Neural cell (in vitro differentiated cells): ENCODE data around the gene LEPR. TPM values are rescaled to one million over a fixed set of nuclear protein-coding genes. Genes with fewer than 3 reads are reported as not detected.

Source experiments
- H2AFZ ChIP-seq: fragments of 200-600, 300-800 bp; sonication (generic), shearing (Covaris generic); 2 replicates; pipeline ENCODE4 v1.6.0; 2014; ENCODE audit warnings: low read depth, mild to moderate bottlenecking, antibody characterized with exemption, low read length, moderate library complexity
- H3F3A ChIP-seq: fragments of 200-600 bp; shearing (Covaris generic); 2 replicates; pipeline ENCODE4 v1.6.1; 2016; ENCODE audit warnings: mild to moderate bottlenecking, moderate library complexity, mixed read lengths, antibody characterized with exemption, low read length; ENCODE audit not compliant: insufficient read depth, poor library complexity, severe bottlenecking
- H3K27ac ChIP-seq: fragments of 200-600, 300-800 bp; sonication (generic), shearing (Covaris generic); 2 replicates; pipeline ENCODE4 v1.5.1; 2014; ENCODE audit warnings: mild to moderate bottlenecking, low read length, moderate library complexity
- H3K27me3 ChIP-seq: fragments of 300-800, 200-600 bp; sonication (generic), shearing (Covaris generic); 2 replicates; pipeline ENCODE4 v1.6.0; 2014; ENCODE audit warnings: mild to moderate bottlenecking, low read depth, low read length, moderate library complexity; ENCODE audit not compliant: insufficient read depth
- H3K36me3 ChIP-seq: fragments of 300-800, 200-600 bp; sonication (generic), shearing (Covaris generic); 2 replicates; pipeline ENCODE4 v1.5.1; 2014; ENCODE audit warnings: mild to moderate bottlenecking, antibody characterized with exemption, low read length, moderate library complexity; ENCODE audit not compliant: insufficient read depth
- H3K4me2 ChIP-seq: fragments of 300-800, 200-600 bp; sonication (generic), shearing (Covaris generic); 2 replicates; pipeline ENCODE4 v1.6.0; 2014; ENCODE audit warnings: mild to moderate bottlenecking, low read length
- H3K4me3 ChIP-seq: fragments of 300-800, 200-600 bp; sonication (generic), shearing (Covaris generic); 2 replicates; pipeline ENCODE4 v1.5.1; 2014; ENCODE audit warnings: mild to moderate bottlenecking, low read length, moderate library complexity
- H3K79me2 ChIP-seq: fragments of 200-600 bp; shearing (Covaris generic); replicated peaks from 2 replicates; pipeline ENCODE4 v1.6.0; 2014; ENCODE audit warnings: mild to moderate bottlenecking, low read length, moderate library complexity; ENCODE audit not compliant: insufficient read depth
- H3K9ac ChIP-seq: fragments of 300-800, 200-600 bp; sonication (generic), shearing (Covaris generic); 2 replicates; pipeline ENCODE4 v1.6.1; 2016; ENCODE audit warnings: mild to moderate bottlenecking, low read length, mixed read lengths
- H3K9me2 ChIP-seq: fragments of 200-600 bp; shearing (Covaris generic); 2 replicates; pipeline ENCODE4 v1.6.1; 2016; ENCODE audit warnings: mild to moderate bottlenecking, low read length, mixed read lengths; ENCODE audit not compliant: insufficient read depth
- H3K9me3 ChIP-seq: fragments of 200-600, 300-800 bp; sonication (generic), shearing (Covaris generic); 2 replicates; pipeline ENCODE4 v1.6.1; 2016; ENCODE audit warnings: mild to moderate bottlenecking, mixed run types, low read length, moderate library complexity, mixed read lengths
- H4K20me1 ChIP-seq: fragments of 200-600 bp; shearing (Covaris generic); 2 replicates; pipeline ENCODE4 v1.6.1; 2016; ENCODE audit warnings: mild to moderate bottlenecking, mixed run types; ENCODE audit not compliant: insufficient read depth
- CTCF ChIP-seq: fragments of 450-650 bp; IDR thresholded peaks from 2 replicates; pipeline ENCODE4 v1.5.1; 2014; ENCODE audit warnings: antibody characterized with exemption, mild to moderate bottlenecking, moderate library complexity; ENCODE audit not compliant: poor library complexity, severe bottlenecking
- EP300 ChIP-seq: fragments of 450-650 bp; conservative IDR thresholded peaks from 2 replicates; pipeline ENCODE4 v1.6.1; 2014; ENCODE audit warnings: antibody characterized with exemption, mild to moderate bottlenecking, moderate library complexity; ENCODE audit not compliant: poor library complexity, severe bottlenecking
- EZH2 ChIP-seq: fragments of 200-600, 300-800 bp; shearing (Covaris generic), sonication (generic); IDR thresholded peaks from 2 replicates; pipeline ENCODE4 v1.6.1; 2014; ENCODE audit warnings: antibody characterized with exemption, low read length, borderline replicate concordance, mild to moderate bottlenecking; ENCODE audit not compliant: insufficient read depth, poor library complexity, severe bottlenecking
- MXI1 ChIP-seq: fragments of 450-650 bp; conservative IDR thresholded peaks from 2 replicates; pipeline ENCODE4 v1.6.1; 2014; ENCODE audit warnings: antibody characterized with exemption, mild to moderate bottlenecking; ENCODE audit not compliant: poor library complexity, severe bottlenecking
- POLR2AphosphoS5 ChIP-seq: IDR thresholded peaks from 2 replicates; pipeline ENCODE4 v1.6.1; 2012
- RAD21 ChIP-seq: fragments of 450-650 bp; conservative IDR thresholded peaks from 2 replicates; pipeline ENCODE4 v1.6.1; 2014; ENCODE audit warnings: antibody characterized with exemption, mild to moderate bottlenecking, moderate library complexity
- REST ChIP-seq: IDR thresholded peaks from 2 replicates; pipeline ENCODE4 v1.6.1; 2012; ENCODE audit warnings: borderline replicate concordance
- SMC3 ChIP-seq: fragments of 450-650 bp; conservative IDR thresholded peaks from 2 replicates; pipeline ENCODE4 v1.6.1; 2014; ENCODE audit warnings: antibody characterized with exemption, mild to moderate bottlenecking, moderate library complexity; ENCODE audit not compliant: poor library complexity
- TAF1 ChIP-seq: IDR thresholded peaks from 2 replicates; pipeline ENCODE4 v1.6.1; 2012; ENCODE audit warnings: low read depth
- polyA plus RNA-seq: library from polyadenylated mRNA; depleted of rRNA; stranded (reverse); fragments of >200 nt; gene quantifications from 2 replicates; pipeline ENCODE4 v1.2.3, GENCODE V29; 2014

LEPR gene
- polyA plus RNA-seq, 1 donor from 2014 or later, result 4.0 TPM

GRCh38 chr1:65437616-65438015 is 17.1 kb downstream of the LEPR start:
- no peak overlapping the region for H3K27ac ChIP-seq

GRCh38 chr1:65440322-65440900 is 19.9 kb downstream of the LEPR start:
- Histone ChIP-seq H3K9ac (no peak overlapping the region), H2AFZ (no peak overlapping the region), H3K27me3 (no peaks in the 10 kb centered on the region), H4K20me1 (no peaks in the 10 kb centered on the region), H3K36me3 (no peaks in the 10 kb centered on the region), H3K4me2 (no peak overlapping the region), H3K9me2 (no peaks in the 10 kb centered on the region), H3K79me2 (no peaks in the 10 kb centered on the region), H3F3A (no peaks in the 10 kb centered on the region), H3K27ac (no peak overlapping the region), H3K9me3 (no peaks in the 10 kb centered on the region), H3K4me3 (no peak overlapping the region)
- TF ChIP-seq CTCF (no peak), REST (no peak), EP300 (no peak), SMC3 (no peak), RAD21 (no peak)

More at GRCh38 chr1:65437616-65438015, 17.1 kb downstream of the LEPR start:
- Histone ChIP-seq H3K9ac (no peak overlapping the region), H3K4me3 (no peak overlapping the region), H3F3A (no peaks in the 10 kb centered on the region), H3K79me2 (no peaks in the 10 kb centered on the region), H3K4me2 (no peak overlapping the region), H3K36me3 (no peaks in the 10 kb centered on the region), H3K27me3 (no peaks in the 10 kb centered on the region), H3K9me3 (no peaks in the 10 kb centered on the region), H3K9me2 (no peaks in the 10 kb centered on the region), H4K20me1 (no peaks in the 10 kb centered on the region), H2AFZ (no peak overlapping the region)
- TF ChIP-seq POLR2AphosphoS5, result no peak
- TF ChIP-seq CTCF, result no peak
- TF ChIP-seq EP300, result no peak
- no peak for TF ChIP-seq RAD21
- TF ChIP-seq REST, result no peak
- TF ChIP-seq EZH2, result no peak
- TF ChIP-seq MXI1, result no peak
- no peak for TF ChIP-seq SMC3
- TF ChIP-seq TAF1, result no peak
